ENCODE measurements around the gene CLOCK.

The CLOCK gene

GRCh38 chr4:55393461-55394320, 153.0 kb downstream of the CLOCK start:
- no peak for TF ChIP-seq CTCF (IDR thresholded peaks at IDR 0.05; ENCODE audit: insufficient read depth, missing control alignments)
- FAIRE-seq = no peak
- DNase-seq (ENCODE audit: insufficient read length, low spot score) = no peak

GRCh38 chr4:55386840-55387239, 159.9 kb downstream of the CLOCK start:
- DNase-seq (ENCODE audit: insufficient read length, low spot score) (no peak), FAIRE-seq (no peak)
- no peak for TF ChIP-seq CTCF (IDR thresholded peaks at IDR 0.05; ENCODE audit: insufficient read depth, missing control alignments)

- TF ChIP-seq CTCF (IDR thresholded peaks at IDR 0.05; ENCODE audit: insufficient read depth, missing control alignments) = no peak
- peak; percentile 6 for FAIRE-seq
- no peak for DNase-seq (ENCODE audit: insufficient read length, low spot score)
These were observed 160.6 kb downstream of the CLOCK start for GRCh38 chr4:55386073-55386472.

GRCh38 chr4:55385201-55385649, 161.5 kb downstream of the CLOCK start:
- FAIRE-seq (no peak), DNase-seq (ENCODE audit: insufficient read length, low spot score) (no peak)
- no peak for TF ChIP-seq CTCF (IDR thresholded peaks at IDR 0.05; ENCODE audit: insufficient read depth, missing control alignments)

GRCh38 chr4:55382488-55383003, 164.2 kb downstream of the CLOCK start:
- no peak for FAIRE-seq
- no peak for TF ChIP-seq CTCF (IDR thresholded peaks at IDR 0.05; ENCODE audit: insufficient read depth, missing control alignments)
- no peak for DNase-seq (ENCODE audit: insufficient read length, low spot score)

- DNase-seq (ENCODE audit: insufficient read length, low spot score) (no peak), FAIRE-seq (no peak)
- TF ChIP-seq CTCF (IDR thresholded peaks at IDR 0.05; ENCODE audit: insufficient read depth, missing control alignments) = no peak
These were observed 165.2 kb downstream of the CLOCK start for GRCh38 chr4:55381502-55381901.

GRCh38 chr4:55380576-55380975, 166.1 kb downstream of the CLOCK start:
- DNase-seq (ENCODE audit: insufficient read length, low spot score) (no peak), FAIRE-seq (no peak)
- no peak for TF ChIP-seq CTCF (IDR thresholded peaks at IDR 0.05; ENCODE audit: insufficient read depth, missing control alignments)
